Metanephros (tissue), 1 donor: Measurements from ENCODE around the gene LYPD5. TPM values are rescaled to one million over a fixed set of nuclear protein-coding genes. Genes with fewer than 3 reads are reported as not detected.

ENCODE experiments used
- total RNA-seq: library from RNA; depleted of rRNA; stranded (reverse); fragments of >200 nt; gene quantifications from one replicate; pipeline ENCODE4 v1.2.3, GENCODE V29; 2014

Gene LYPD5, protein sequence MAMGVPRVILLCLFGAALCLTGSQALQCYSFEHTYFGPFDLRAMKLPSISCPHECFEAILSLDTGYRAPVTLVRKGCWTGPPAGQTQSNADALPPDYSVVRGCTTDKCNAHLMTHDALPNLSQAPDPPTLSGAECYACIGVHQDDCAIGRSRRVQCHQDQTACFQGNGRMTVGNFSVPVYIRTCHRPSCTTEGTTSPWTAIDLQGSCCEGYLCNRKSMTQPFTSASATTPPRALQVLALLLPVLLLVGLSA
- total RNA-seq, result 0.99 TPM

DNA sequence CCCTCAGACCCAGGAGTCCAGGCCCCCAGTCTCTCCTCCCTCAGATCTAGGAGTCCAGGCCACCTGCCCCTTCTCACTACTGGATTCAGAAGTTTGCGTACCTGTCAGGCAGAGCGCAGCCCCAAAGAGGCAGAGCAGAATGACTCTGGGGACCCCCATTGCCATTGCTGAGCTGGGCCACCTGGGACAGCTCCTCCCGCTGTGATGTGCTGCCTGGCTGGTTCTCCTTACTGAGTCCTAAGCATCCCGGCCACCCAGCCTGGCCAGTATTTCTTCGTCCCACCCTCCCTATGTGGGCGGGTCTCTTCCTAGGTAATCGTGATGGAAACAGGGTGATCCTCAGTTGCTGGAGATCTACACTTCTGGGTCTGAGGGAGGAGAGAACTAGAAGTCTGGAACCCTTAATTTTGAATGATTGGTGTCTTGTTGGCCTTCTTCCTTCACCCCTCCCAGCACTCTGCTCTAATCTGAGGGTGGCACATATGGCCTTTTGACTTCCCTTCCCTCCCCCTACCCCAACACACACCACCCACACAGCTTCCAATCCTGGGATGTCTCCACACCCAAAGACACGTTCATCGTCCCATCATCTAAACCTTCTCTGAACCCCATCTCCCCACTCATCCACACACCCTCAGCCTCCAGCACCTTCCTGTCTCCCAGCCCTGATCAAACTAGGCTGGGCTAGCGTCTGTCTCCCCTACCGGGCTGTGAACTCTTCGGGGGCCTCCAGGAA, at the start of gene LYPD5:
Gene LYPD5, minus strand, starts transcription at position 232 of the 736 bp plus-strand sequence. Its CDS starts 67 bp downstream, at position 165.

DNA sequence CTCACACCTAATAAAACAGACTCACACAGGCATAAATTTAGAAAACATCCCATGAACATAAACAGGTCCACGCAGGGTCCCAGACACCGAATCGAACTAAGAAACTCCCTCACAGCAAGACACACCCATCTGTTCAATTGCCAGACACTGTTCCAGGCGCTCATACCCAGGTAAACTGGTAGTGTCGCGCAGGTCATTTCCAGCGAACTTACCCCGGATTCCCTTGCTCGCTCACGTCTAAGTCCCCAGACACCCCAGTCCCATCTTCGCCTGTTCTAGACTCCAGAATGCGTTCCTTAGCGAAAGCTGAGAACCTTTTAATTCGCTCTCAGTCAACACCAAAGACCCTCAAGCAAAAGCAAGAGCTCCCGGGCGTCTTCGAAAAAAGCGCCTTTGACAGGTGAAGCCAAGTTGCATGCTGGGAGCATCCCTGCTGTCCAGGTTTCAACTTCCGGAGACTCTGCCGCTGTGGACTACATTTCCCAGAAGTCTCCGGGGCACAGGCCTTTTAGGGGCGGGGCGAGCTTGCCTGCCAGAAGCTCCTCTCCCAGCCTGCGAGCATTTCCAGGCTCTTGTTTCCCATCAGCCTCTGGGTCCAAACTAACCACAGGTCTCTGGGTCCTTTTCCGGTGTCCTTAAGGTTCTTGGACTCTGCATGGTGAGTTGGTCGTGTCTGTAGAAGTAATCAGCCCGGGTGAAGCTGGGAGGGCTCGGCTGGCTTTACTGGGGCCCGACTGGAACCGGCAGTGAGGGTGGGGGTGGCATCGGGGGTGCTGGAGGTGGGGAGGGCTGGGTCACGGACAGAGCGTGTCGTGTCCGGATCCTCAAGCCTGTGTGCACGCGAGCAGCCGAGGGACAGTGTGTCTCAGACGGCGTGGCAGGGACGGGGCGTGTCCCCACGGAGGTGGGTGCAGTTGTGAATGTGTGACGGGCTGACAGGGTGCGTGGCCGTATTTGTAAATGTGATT, 24.8 kb upstream of the LYPD5 start, which contains the start of gene ZNF283:
Gene ZNF283, plus strand, starts transcription at position 535 of the 968 bp plus-strand sequence. CDS start 6,184 bp downstream, outside the sequence.

DNA sequence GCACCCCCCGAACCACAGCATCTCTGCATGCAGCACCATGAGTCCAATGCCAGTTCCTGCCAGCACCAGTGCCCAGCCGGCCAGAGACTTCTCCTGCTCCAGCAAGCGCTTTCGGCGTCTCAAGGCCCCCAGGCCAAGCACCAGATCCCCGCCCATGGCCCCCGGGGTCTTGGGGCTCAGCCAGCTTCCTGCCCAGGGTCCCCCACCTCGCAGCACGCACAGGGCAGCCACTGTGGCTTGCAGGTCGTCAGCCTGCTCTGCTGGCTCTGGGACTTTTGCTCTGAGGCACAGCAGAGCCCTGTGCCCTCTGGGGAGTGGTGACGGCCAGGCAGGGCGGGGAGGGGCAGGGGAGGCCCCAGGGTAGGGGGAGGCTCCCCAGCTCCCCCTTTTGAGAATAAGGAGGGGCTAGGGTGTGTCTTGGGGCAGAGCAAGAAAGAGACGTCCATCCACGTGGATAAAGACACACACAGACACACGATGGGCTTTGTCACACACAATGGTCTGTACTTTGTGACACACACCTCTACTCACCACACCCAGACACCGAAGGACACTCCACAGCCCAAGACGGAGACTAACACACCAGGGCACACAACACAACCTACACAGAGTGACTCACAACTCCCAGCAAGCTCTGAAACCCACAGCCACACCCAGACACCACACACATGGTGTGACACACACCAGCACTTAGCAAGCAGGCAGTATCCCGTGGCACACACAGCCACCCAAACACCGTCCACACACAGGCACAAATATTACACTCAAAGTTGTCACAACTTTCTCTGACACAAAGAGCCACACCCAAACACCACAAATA, 21.3 kb downstream of the LYPD5 start, which contains the start of gene KCNN4:
Gene KCNN4, minus strand, starts transcription at position 268 of the 820 bp plus-strand sequence. Its CDS starts 112 bp downstream, at position 156.

DNA sequence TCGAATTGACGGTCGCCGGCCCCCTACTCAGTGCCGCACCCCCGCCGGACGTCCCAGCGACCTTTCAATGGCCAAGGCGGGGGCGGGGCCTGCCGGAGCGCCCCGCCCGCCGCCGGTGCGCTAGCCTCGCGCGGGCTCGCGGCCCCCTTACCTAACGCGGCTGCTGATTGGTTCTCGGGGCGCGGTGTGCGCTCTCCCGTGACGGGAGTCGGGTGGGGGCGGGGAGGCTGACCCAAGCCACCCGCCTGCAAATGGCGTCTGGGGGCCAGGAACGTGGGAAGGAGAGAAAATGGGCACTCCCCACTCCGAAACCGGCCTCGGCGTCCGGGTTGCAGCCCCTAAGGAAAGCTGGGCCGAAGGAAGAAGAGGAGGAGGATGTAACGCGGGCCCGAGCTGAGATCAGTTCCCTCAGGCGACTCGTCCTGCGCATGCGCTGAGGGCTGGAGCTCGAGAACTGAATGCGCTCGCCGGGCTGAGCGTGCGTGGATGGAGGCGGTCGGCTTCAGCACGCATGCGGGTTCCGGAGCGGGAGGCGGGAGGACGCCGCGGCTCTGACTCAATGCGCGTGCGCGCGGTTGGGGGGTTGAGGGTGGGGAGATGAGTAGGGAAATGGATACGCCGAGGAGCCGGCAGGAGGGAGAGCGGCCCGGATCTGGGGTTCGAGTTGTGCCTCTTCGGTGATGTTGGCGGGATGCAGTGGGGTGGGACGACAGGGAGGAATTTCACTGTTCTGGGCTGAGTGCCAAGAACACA, 47.6 kb downstream of the LYPD5 start, which contains the start of gene SMG9:
Gene SMG9, minus strand, starts transcription at position 460 of the 753 bp plus-strand sequence. CDS start 4,221 bp downstream, outside the sequence.

Other genes with a start within 250 kb of the LYPD5 start
- gene XRCC1, start 226.9 kb downstream of the LYPD5 start, total RNA-seq, result 22.9 TPM
- 9.5 TPM for gene PINLYP, start 226.6 kb downstream of the LYPD5 start, total RNA-seq
- gene IRGQ, start 206.3 kb downstream of the LYPD5 start, total RNA-seq, result 33.1 TPM
- 9.4 TPM for gene ZNF576, start 205.9 kb downstream of the LYPD5 start, total RNA-seq
- gene SRRM5, start 190.4 kb downstream of the LYPD5 start, total RNA-seq, result 0.06 TPM
- gene ZNF428, start 182.8 kb downstream of the LYPD5 start, total RNA-seq, result 90.2 TPM
- 24.4 TPM for gene CADM4, start 162.6 kb downstream of the LYPD5 start, total RNA-seq
- 16.9 TPM for gene PLAUR, start 132.3 kb downstream of the LYPD5 start, total RNA-seq
- not detected for gene IRGC, start 86.4 kb downstream of the LYPD5 start, total RNA-seq
- 23.2 TPM for gene SMG9, start 47.5 kb downstream of the LYPD5 start, total RNA-seq
- gene KCNN4, start 21.5 kb downstream of the LYPD5 start, total RNA-seq, result 3.7 TPM
- gene ZNF283, start 24.9 kb upstream of the LYPD5 start, total RNA-seq, result 26.7 TPM
- gene ZNF404, start 81.5 kb upstream of the LYPD5 start, total RNA-seq, result 2.9 TPM
- 19.3 TPM for gene ZNF45, start 132.8 kb upstream of the LYPD5 start, total RNA-seq
- gene ZNF221, start 148.8 kb upstream of the LYPD5 start, total RNA-seq, result 11.6 TPM
- 11.1 TPM for gene ZNF155, start 181.7 kb upstream of the LYPD5 start, total RNA-seq
- 6.0 TPM for gene ZNF230, start 200.5 kb upstream of the LYPD5 start, total RNA-seq
- gene ZNF222, start 222.9 kb upstream of the LYPD5 start, total RNA-seq, result 3.3 TPM
- gene ZNF223, start 249.6 kb upstream of the LYPD5 start, total RNA-seq, result 8.3 TPM